Transverse colon (tissue), 4 donors: ENCODE data around the gene PPY. TPM values are rescaled to one million over a fixed set of nuclear protein-coding genes. Genes with fewer than 3 reads are reported as not detected.

Source experiments
- DNase-seq: peaks from one replicate; pipeline ENCODE4 v3.0.0-alpha.2; 2019
- H3K27ac ChIP-seq, 4 donors: fragments of 200-600 bp; sonication (generic); 2 replicates each; pipeline ENCODE4 v1.5.1; 2016 to 2018; ENCODE audit warnings: inconsistent platforms in 4 of 4
- H3K27me3 ChIP-seq: fragments of 200-600 bp; sonication (generic); 2 replicates; pipeline ENCODE4 v1.5.1; 2017; ENCODE audit warnings: inconsistent platforms
- H3K36me3 ChIP-seq, 4 donors: fragments of 200-600 bp; sonication (generic); 2 replicates each; pipeline ENCODE4 v1.5.1; 2017 to 2019; ENCODE audit warnings: inconsistent platforms in 4 of 4
- H3K4me1 ChIP-seq, 4 donors: fragments of 200-600 bp; sonication (generic); 2 replicates each; pipeline ENCODE4 v1.5.1; 2017 to 2020; ENCODE audit warnings: inconsistent platforms in 4 of 4
- H3K4me3 ChIP-seq, 4 donors: fragments of 200-600 bp; sonication (generic); 1 replicate in 1 of 4; 2 replicates in 3 of 4; pipeline versions ENCODE4 v1.5.1 to v1.6.1; 2017 to 2019; ENCODE audit warnings: inconsistent platforms in 4 of 4
- H3K9me3 ChIP-seq, 2 donors: fragments of 200-600 bp; sonication (generic); 2 replicates each; pipeline ENCODE4 v1.5.1; 2017 to 2019; ENCODE audit warnings: inconsistent platforms in 2 of 2
- EP300 ChIP-seq: sonication (generic); formaldehyde crosslinking; IDR thresholded peaks from one replicate; pipeline ENCODE4 v1.6.1; 2017; ENCODE audit warnings: antibody characterized with exemption, low read depth
- POLR2A ChIP-seq: fragments of 450-650 bp; IDR thresholded peaks from one replicate; pipeline ENCODE4 v1.6.1; 2016; ENCODE audit warnings: antibody characterized with exemption, mild to moderate bottlenecking, moderate library complexity
- POLR2AphosphoS5 ChIP-seq, 3 donors: sonication (generic); formaldehyde crosslinking; IDR thresholded peaks; one replicate each; pipeline ENCODE4 v1.6.1; 2016; ENCODE audit warnings: antibody characterized with exemption in 3 of 3
- WGBS, 2 donors: methylation state at CpG; one replicate each; pipeline ENCODE4 v1.1.5; 2018; ENCODE audit warnings: low coverage in 1 of 2; 5-methylcytosine and 5-hydroxymethylcytosine counted together
- in situ Hi-C, 4 donors: fragments of 200-750 bp; cut with MboI; loops; one replicate each; pipeline versions ENCODE4 v1.15.0 to v1.15.1; 2017; ENCODE audit warnings: low sequenced_read_pairs in 3 of 4, low pct_ligation_motif_present in 1 of 4, low pct_unique_long_range_greater_than_20kb in 1 of 4
- intact Hi-C: fragments of 100-400 bp; cut with DNase I; formaldehyde crosslinking; loops from one replicate; pipeline ENCODE4 v1.15.1; 2023; ENCODE audit warnings: low total_unique reads
- total RNA-seq, 4 donors: library from RNA; depleted of rRNA; stranded (reverse); fragments of >200 nt; gene quantifications; one replicate each; pipeline ENCODE4 v1.1.0, GENCODE V29; 2016
- TF ChIP-seq, protein P1 (sequence below), 5 experiments: fragments of 200-600 bp in 3 of 5; fragments of 450-650 bp in 2 of 5; sonication (generic) in 3 of 5; IDR thresholded peaks; 1 replicate in 2 of 5; 2 replicates in 3 of 5; pipeline ENCODE4 v1.5.1; 2016 to 2017; ENCODE audit warnings: antibody characterized with exemption in 5 of 5, inconsistent platforms in 3 of 5, mild to moderate bottlenecking in 2 of 5, moderate library complexity in 1 of 5

PPY gene
- total RNA-seq, 4 donors from 2014 or later = not detected

GRCh38 chr17:43952351-43952723 is 10.1 kb upstream of the PPY start:
- no peak overlapping the region for H3K4me3 ChIP-seq
- no peaks in the 10 kb centered on the region for H3K36me3 ChIP-seq
- intact Hi-C loops = no loop called here
- TF ChIP-seq POLR2AphosphoS5 (IDR thresholded peaks at IDR 0.05) (no peak), EP300 (no peak), POLR2A (no peak)
- TF ChIP-seq, protein P1, sequence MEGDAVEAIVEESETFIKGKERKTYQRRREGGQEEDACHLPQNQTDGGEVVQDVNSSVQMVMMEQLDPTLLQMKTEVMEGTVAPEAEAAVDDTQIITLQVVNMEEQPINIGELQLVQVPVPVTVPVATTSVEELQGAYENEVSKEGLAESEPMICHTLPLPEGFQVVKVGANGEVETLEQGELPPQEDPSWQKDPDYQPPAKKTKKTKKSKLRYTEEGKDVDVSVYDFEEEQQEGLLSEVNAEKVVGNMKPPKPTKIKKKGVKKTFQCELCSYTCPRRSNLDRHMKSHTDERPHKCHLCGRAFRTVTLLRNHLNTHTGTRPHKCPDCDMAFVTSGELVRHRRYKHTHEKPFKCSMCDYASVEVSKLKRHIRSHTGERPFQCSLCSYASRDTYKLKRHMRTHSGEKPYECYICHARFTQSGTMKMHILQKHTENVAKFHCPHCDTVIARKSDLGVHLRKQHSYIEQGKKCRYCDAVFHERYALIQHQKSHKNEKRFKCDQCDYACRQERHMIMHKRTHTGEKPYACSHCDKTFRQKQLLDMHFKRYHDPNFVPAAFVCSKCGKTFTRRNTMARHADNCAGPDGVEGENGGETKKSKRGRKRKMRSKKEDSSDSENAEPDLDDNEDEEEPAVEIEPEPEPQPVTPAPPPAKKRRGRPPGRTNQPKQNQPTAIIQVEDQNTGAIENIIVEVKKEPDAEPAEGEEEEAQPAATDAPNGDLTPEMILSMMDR (IDR thresholded peaks at IDR 0.05) = no peak
- WGBS, 2 donors = 25% methylated on average over 19 of the region's 19 CpGs; no CpG with 5 or more reads in 1 of the 2 donors
- in situ Hi-C loops = no loop called here
- no peak overlapping the region for H3K27ac ChIP-seq
- no peaks in the 10 kb centered on the region for H3K9me3 ChIP-seq
- DNase-seq = no peak
- peaks cover 0 to 11% (median 6%) of the 10 kb centered on the region in 4 donors for H3K4me1 ChIP-seq
- H3K27me3 ChIP-seq = peaks cover 66% of the 10 kb centered on the region

DNA sequence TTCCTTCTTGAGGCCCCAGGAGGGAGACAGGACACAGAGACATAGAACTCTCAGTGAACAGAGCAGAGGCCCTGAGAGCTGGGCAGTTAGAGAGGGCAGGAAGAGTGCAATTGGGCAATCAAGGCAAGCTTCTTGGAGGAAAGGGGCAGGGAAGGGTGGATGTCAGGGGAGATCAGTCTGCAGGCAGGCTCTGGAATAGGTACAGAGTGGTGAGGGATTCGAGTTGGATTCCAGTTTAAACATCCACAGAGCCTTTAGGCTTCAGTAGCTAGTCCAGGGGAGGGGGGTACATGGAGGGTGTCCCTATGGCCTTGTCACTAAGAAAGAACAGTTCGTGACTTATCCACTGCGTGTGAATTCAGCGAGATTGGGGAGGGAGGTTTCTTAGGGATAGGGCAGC is 9.5 kb upstream of the PPY start:
- H3K4me1 ChIP-seq = peaks cover 0 to 11% (median 6%) of the 10 kb centered on the region in 4 donors
- H3K27ac ChIP-seq = no peak overlapping the region
- in situ Hi-C loops (no loop called here), intact Hi-C loops (no loop called here)
- peaks cover 71% of the 10 kb centered on the region for H3K27me3 ChIP-seq
- H3K4me3 ChIP-seq = no peak overlapping the region
- no peaks in the 10 kb centered on the region for H3K9me3 ChIP-seq
- WGBS, 2 donors = 68% methylated on average over 4 of the region's 4 CpGs; no CpG with 5 or more reads in 1 of the 2 donors
- H3K36me3 ChIP-seq = no peaks in the 10 kb centered on the region
- DNase-seq = no peak
- TF ChIP-seq POLR2A (no peak), POLR2AphosphoS5 (IDR thresholded peaks at IDR 0.05) (no peak)
- TF ChIP-seq, protein P1 (IDR thresholded peaks at IDR 0.05) = no peak

DNA sequence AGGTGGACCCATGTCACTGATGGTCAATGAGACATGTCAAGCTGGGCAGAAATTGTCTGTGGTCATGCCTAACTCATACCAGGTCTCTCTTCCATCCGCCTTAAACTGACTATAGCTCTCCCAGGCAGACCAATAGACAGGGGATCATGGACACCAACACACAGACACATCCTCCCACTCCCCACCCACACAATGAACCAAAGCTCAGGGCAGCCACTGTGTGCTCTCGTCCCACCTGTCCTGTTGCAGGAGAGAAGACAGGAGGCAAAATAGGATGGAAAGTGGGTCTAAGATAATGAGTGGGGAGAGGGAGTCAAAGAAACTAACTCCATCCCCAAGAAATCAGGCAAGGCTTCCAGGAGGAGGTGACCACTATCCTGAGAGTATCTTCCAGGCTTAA is 8.3 kb upstream of the PPY start:
- Histone ChIP-seq H3K27ac (no peak overlapping the region), H3K4me3 (no peak overlapping the region), H3K36me3 (no peaks in the 10 kb centered on the region), H3K4me1 (peaks cover 0 to 11% (median 6%) of the 10 kb centered on the region in 4 donors), H3K9me3 (no peaks in the 10 kb centered on the region), H3K27me3 (peaks cover 67% of the 10 kb centered on the region)
- in situ Hi-C loops = no loop called here
- TF ChIP-seq POLR2A (no peak), POLR2AphosphoS5 (IDR thresholded peaks at IDR 0.05) (no peak), EP300 (no peak)
- TF ChIP-seq, protein P1 (IDR thresholded peaks at IDR 0.05) = no peak
- DNase-seq = no peak
- WGBS, 2 donors = 86 to 100% methylated on average over 1 to 2 of the region's 2 CpGs
- intact Hi-C loops = no loop called here

GRCh38 chr17:43949781-43950180 is 7.5 kb upstream of the PPY start:
- no peaks in the 10 kb centered on the region for H3K9me3 ChIP-seq
- DNase-seq = no peak
- peaks cover 0 to 11% (median 6%) of the 10 kb centered on the region in 4 donors for H3K4me1 ChIP-seq
- in situ Hi-C loops = loop anchor here (10.0 to 25.0 kb wide), 3 partner anchors 45 to 213 kb away; partner anchors contain the start of gene ASB16 (in 1 of the 4)
- intact Hi-C loops = no loop called here
- H3K27me3 ChIP-seq = peaks cover 60% of the 10 kb centered on the region
- no peaks in the 10 kb centered on the region for H3K36me3 ChIP-seq
- no peak for TF ChIP-seq POLR2AphosphoS5 (IDR thresholded peaks at IDR 0.05)
- no peak for TF ChIP-seq POLR2A
- no peak for TF ChIP-seq EP300
- TF ChIP-seq, protein P1 (IDR thresholded peaks at IDR 0.05) = no peak
- no peak overlapping the region for H3K4me3 ChIP-seq
- H3K27ac ChIP-seq = no peak overlapping the region
- 65% methylated on average over 4 of the region's 4 CpGs; no CpG with 5 or more reads in 1 of the 2 donors for WGBS, 2 donors
